Activated naive CD4-positive, alpha-beta T cell (primary cell): ENCODE measurements around the gene GAA.
"Not testable (repeated sequence)": the region's sequence is repeated elsewhere in the genome, so short reads cannot be mapped to it uniquely, and the experiment has no call there.

Source experiments
- DNase-seq, 4 experiments: peaks; one replicate each; lab custom pipeline; 2025; lab: John Stamatoyannopoulos, UW

The GAA gene

DNA sequence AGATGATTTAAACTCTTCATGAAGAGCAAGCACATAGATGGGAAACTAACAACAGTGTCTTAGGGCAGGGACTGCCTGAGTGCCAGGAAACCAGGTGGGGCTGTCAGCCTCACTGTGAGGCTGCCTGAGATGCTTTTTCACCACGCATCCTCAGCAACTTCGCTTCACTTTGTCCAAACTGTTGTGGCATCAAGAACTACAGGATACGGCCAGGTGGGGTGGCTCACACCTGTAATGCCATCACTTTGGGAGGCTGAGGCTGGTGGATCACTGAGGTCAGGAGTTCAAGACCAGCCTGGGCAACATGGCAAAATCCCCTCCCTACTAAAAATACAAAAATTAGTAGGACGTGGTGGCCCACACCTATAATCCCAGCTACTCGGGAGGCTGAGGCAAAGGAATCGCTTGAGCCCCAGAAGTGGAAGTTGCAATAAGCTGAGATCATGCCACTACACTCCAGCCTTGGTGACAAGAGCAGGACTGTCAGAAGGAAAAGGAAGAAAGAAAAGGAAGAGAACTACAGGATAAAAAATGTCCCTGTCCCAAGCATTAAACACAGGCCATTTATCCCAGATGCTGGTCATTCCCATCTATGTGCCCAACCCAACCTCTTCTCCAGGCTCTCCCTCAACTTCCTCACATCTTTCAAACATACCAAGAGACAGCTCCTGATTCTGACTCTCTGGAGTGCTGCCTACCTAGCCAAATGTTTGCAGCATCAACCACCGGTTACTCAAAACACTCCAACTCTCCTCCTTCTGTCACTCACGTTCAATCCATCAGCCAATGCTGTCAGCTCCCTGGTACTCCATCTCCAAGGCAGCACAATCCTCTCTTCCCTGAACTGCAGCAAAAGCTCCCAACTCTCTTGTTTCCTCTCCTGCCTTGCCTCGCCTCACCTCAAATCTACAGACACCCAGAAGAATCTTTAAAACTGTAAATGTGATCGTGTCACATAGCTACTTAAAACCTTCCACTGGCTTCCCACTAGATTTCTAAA lies 44.0 kb downstream of the GAA start:
- no peak for DNase-seq

DNA sequence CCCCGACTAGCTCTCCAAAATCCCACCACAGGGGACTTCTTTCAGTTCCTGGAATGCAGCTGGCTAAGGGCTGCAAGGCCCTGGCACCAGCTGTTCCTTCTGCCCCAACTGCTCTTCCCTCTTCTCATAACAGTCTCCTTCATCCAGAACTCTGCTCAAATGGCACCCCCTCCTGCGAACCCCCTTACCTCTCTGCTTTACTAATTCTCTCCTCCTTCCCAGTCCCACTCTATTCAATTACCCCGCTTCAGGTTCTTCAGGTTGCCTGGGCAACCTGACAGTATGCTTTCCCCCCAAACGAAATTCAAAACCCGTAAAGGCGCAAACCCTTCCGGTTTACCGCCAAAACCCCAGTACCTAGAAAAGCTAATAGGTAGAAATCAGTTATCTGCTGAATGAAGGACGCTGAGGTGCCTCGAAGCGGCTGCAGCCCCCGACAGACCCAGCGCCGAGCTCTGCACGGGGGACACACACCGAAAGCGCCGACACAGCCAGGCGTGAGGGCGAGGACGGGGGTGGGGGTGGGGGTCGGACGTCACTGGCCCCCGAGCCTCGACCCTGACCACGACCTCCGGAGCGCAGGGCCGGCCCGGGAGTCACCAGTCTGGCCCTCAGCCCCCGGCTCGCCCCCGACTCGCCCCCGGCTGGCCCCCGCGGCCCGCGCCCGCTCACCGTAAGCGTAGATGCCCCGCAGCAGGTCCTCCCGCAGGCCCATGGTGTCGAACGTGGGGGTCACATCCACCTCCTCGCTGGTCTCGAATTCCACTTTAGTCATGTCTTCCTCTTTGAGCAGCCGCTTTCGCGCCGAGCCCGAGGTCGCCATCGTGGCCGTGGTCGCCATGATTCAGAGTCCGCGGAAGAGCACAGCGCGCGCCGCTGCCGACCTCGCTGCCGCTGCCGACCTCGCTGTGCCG lies 45.0 kb downstream of the GAA start:
- no peak for DNase-seq

DNA sequence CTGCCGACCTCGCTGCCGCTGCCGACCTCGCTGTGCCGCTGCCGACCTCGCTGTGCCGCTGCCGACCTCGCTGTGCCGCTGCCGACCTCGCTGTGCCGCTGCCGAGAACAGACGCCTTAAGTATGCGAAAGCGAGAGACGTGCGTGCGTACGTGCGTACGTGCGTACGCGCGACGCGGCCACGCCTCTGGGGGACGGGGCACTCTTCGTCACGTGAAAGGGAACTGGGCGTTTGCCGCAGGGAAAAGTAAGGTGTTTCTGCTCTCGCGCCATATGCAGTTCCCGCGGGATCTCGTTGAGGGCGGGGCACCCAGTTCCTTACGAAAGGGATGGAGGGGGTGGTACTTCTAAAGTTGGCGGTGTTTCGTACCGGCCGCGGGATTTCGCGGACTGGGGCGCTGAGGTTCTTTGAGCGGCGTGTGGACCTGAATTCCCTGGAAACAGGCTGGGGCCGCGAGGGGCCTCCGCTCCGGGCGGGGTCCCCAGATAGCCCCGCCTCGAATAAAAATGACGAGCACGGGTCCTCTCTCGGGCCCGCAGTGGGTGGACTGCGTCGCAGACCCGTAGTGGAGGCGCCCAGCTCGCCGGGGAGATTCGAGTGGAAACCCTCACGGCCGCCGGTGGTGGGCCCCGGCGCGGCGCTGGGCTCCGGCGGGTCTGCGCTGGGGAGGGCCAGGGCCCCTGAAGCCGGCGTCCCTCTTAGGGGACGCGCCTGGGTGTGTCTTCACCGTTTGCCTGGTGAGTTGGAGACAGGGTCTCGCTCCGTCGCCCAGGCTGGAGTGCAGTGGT lies 45.8 kb downstream of the GAA start, which contains the start of gene EIF4A3:
Gene EIF4A3 (minus strand): TSS at position 94 of the 788 bp plus-strand sequence. CDS start 167 bp downstream, outside the sequence.
- peak; percentile 82 to 94 (median 88) for DNase-seq

DNA sequence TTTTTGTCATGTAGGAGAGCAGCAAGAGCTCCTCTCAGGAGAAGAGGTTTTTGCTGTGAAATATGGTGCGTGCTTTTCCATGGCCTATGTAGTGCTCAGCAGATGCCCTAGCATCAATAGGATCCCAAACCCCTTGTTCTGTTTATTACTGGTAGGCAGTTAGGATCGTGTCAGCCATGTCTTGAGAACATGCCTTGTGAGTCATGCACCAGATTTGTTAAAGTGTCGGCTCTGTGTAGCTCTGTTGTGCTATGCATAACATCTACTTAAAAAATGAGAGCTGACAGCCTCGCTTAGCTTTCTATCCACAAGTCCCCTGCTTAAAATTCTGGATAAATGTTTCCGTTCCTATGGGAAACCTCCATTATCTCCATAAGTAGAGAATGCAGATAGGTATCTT lies 50.0 kb downstream of the GAA start:
- no peak for DNase-seq

DNA sequence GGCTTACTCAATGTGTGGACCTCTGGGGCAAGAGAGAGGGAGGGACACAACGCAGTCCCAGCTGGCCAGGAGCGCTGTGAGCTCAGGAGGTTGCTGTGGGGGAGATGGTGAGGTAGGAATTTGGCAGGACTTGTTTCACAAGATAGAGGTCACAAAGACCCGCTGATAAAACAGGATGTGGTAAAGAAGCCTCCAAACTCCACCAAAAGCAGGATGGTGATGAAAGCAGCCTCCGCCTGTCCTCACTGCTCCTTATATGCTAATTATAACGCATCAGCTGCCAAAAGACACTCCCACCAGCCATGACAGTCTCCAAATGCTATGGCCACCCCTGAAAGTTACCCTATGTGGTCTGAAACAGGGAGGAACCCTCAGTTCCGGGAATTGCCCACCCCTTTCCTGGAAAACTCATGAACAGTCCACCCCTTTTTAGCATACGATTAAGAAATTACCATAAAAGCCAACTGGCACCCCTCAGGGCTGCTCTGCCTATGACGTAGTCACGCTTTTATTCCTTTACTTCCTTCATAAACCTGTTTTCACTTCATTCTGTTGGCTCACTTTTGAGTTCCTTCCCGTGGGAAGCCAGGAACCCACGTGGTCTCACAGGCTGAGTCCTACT lies 50.8 kb downstream of the GAA start:
- no peak for DNase-seq

DNA sequence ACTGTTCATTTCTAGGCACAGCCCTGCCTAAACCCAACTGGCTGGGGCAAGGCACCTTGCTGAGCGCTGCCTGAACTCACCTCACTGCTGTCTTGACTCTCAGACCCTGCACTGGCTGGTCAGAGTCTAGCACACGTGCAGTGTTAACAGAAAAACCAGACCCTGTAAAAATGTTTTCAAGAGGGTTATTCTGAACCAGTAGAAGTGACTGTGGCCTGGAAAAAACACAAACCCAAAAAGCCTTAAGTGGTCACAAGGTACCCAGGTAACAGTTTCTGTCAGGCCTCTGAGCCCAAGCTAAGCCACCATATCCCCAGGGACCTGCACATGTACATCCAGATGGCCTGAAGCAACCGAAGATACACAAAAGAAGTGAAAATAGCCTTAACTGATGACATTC lies 51.6 kb downstream of the GAA start:
- DNase-seq, result no peak

DNA sequence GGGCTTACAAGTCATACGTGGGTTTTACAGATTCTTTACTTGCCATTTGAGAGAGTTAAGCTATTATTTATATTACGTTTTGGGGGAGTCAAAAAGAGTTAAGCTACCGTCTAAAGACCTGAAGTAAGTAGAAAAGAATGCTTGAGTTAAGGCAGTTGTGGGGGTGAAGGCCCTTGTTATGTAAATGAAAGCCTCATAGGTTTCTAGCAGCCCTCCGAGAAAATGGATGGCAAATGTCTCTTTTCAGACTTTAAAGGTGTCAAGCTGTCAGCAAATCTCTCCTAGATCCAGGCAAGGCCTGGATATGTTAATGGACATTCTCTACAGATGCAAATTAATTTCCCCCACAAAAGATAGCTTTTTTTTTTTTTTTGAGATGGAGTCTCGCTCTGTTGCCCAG lies 52.8 kb downstream of the GAA start:
- no peak for DNase-seq

DNA sequence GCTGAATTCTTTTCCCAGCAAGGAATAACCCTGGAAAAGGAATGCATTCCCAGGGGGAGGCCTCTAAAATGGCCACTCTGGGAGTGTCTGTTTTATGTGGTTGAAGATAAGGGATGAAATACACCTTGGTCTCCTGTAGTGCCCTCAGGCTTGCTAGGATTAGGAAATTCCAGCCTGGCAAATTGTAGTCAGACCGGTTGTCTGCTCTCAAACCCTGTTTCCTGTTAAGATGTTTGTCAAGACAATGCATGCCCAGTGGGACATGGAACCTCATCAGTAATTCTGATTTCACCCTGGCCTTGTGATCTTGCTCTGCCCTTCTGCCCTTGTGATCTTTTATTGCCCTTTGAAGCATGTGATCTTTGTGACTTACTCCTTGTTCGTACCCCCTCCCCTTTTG lies 54.2 kb downstream of the GAA start:
- not testable (repeated sequence) for DNase-seq

DNA sequence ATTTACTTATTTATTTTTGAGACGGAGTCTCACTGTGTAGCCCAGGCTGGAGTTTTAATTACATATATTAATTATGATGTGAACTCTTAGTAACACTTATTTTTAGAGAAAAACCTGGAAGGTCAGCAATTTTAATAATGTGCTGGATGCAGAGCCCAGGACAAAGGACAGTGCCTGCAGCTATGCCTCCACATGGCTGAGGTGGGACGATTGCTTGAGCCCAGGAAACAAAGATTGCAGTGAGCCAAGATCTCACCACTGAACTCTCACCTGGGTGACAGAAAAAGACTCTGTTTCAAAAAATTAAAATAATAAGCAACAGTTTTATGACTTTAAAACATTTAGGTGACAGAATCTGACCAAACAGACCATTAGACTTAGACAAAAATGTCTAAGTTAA lies 57.5 kb downstream of the GAA start:
- no peak for DNase-seq

DNA sequence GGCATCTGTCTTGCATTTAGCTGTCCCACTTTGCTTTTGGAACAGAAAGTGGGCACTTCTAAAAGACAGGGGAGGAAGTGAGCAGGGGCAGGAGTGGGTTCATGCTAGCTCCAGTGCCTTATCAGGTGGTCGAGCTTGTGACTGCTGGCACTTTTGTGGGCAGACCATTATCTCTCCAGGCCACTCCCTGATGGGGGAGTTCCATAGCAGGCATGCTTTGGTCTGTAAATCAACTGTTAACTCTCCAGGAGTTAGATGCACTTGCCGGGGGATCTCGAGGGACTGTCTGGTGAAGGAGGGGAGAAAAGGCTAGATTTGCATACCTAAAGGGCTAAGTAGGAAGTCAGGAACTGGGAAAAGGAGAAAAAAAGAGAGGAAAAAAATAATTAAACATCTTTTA lies 59.2 kb downstream of the GAA start:
- no peak for DNase-seq

DNA sequence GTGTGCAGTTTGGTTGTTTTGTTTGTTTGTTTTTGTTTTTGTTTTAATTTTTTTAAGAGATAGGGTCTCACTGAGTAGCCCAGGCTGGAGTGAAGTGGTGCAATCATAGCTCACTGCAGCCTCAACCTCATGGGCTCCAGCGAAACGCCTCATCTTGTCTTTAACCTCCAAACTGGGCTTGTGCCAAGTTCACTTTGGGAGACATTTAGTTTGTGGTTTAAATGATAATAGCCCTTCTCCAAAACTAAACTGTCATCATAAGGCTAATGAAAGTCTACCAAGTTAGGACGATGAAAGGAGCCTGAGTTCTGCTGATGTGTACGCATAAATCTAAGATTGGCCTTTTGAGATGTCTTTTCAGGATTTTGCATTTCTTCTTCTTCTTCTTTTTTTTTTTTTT lies 62.0 kb downstream of the GAA start:
- no peak for DNase-seq

DNA sequence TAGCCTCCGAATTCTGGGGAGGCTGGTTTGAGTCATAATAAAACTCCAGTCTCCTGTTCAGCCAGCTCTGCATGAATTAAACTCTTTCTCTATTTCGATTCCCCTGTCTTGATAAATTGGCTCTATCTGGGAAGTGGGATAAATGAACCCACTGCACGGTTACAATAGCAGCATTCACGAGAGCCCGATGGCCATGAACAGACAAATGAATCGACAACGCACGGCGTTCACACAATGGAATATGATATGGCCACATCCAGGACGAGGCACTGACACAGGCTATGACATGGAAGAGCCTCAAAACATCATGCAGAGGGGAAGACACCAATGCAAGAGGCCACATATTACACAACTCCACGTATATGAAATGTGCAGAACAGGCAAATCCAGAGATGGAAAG lies 62.8 kb downstream of the GAA start:
- DNase-seq, result no peak

DNA sequence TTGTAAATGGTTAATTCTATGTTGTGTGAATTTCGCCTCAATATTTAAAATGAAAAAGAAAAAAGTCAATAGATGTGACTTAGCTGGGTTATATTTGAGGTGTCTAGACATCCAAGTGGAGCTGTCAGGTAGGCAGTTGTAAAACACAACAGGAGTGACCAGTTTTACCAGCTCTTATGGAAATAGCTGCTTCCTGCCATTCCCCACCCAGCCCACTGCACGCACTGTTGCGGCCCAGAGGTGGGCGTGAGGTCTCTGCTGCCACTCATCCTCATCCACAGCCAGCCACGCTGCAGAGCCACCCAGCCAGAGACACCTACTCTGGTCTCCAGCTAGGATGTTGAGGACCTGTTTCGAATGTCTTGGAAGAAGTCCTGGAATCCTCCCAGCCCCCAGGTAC lies 65.1 kb downstream of the GAA start:
- DNase-seq, result no peak

DNA sequence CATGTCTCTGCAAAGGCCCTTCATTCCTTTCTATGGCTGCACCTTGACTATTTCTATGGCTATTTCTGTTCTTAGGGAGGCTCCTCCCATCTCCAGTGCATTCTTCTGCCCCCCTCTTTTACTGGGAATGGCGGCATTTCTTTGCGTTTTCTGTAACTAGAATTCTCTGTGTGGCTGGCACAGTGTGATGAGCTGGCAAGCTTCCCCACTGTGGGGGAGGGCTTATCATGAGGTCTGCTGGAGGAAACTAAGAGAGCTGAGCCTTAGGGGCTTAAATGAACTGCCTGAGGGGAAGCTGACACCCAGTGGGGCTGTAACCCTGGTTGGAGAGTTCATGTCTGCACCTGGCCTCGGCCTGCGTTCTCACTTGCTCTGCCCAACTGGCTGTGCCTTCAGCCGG lies 67.0 kb downstream of the GAA start:
- DNase-seq, result no peak

DNA sequence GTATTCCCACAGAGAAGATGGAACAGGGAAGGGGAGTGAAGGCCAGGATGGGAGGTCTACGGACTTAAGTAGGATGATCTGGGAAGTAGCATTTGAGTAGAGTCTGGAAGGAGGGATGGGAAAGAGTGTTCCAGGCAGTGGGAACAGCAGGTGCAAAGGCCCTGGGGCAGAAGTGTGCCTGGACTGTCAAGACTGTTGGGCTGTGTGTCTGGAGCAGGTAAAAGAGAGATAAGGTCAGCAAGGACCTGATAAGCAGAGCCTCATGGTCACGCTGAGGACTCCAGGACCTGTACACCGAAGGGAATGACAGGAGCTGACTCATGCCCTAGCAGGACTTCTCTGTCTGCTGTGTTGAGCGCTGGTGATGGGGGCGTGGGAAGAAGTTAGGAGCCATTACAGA lies 67.7 kb downstream of the GAA start:
- DNase-seq, result no peak
